Anterior cingulate cortex (tissue), 58 donors: ENCODE measurements around the gene SH3TC1.

ENCODE experiments used
- DNase-seq, 58 donors: peaks; one replicate each; lab custom pipeline; 2025; lab: John Stamatoyannopoulos, UW

The SH3TC1 gene

DNA sequence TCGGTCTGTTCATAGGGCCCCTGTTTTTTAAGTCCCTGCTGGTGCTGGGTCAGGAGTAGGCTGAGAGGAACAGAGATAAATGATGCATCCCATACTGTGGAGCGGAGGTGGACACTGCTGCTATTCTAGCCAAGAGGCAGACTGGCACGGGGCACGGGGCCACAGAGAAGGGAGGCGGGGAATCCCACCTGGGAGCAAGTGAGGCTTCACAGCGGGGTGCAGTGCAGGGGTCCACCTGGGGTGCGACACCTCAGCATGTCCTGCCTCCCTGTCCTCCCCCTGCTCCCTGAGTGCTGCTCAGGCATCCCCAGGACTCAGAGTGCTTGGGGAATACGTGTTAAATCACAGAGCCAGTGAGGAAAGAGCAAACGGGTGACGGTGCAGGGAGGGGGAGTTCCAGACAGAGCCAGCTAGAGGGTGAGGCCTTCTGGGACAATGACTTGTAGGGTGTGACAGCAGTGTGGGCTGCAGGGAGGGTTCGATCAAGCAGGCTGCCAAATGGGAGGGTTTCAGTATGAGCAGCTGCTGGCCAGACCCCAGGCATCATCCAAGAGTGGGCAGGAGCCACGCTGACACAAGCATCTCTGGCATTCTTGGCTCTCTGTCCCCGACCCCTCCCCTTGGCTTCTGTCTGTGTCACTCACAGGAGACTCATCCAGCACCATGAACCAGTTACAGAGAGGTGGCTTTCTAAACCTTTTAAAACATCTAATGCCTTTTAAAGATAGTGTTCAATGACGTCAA lies 56.8 kb downstream of the SH3TC1 start:
- no peak for DNase-seq

DNA sequence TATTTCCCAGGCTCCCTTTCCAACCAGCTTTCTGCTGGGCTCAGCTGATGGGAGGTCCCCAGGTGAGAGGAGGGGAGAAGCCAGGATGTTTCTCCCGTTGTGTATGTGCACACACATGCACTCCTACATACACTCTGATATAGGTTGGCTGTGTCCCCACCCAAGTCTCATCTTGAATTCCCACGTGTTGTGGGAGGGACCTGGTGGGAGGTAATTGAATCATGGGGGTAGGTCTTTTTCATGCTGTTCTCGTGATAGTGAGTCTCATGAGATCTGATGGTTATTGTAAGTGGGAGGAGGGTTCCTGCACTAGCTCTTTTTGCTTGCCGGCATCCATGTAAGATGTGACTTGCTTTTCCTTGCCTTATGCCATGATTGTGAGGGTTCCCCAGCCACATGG lies 58.8 kb downstream of the SH3TC1 start:
- DNase-seq: no peak

DNA sequence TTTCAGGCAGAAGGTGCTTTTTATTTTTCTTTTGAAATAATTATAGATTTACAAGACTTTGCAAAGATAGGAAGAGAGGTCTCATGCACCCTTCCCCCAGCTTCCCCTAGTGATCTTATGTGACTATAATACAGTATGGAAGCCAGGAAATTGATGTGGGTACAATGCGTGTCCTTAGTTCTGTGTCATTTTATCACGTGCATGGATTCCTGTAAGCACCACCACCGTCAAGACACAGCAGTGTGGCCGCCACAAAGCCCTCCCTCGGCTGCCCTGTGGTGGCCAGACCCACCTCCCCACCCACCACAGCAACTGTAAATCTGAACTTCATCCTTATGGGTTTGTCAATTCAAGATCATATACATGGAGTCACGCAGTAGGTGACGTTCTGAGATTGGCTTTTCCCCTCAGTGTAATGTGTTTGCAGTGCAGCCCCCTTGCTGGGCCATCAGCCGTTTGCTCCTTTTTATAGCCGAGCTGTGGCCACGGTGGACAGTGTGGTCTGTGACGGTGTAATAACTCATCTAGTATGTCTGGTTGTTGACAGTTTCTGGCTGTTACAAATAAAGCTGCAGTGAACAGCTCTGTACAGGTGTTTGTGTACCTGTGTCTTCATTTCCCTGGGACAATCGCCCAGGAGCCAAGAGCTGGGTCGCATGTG lies 59.6 kb downstream of the SH3TC1 start:
- DNase-seq: no peak

DNA sequence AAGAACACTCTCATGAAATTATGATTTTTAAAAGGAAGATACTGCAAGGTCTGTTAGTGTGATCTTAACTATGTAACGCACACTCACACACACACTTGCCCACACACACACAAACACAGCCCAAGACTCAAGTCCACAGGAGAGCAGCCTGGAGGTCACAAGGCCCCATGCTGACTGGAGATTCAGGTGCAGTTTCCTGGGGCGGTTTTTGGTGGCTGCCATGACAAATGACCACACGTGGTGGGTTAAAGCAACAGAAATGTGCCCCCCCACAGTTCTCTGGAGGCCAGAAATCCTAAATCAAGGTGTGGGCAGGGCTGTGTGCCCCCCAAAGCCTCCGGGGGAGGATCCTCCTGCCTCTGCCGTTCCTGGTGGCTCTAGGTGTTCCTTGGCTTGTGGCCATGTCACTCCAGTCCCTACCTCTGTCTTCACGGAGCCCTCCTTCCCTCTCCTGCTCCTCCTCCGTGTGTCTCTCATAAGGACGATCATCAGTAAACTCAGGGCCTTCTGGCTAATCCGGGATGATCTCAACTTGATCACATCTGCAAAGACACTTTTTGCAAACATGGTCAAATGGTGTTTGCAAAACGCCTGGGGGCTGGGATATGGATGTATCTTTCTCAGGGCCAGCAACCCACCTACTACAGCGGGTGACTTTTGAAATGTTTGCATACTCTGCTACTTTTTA lies 60.8 kb downstream of the SH3TC1 start:
- DNase-seq: no peak

DNA sequence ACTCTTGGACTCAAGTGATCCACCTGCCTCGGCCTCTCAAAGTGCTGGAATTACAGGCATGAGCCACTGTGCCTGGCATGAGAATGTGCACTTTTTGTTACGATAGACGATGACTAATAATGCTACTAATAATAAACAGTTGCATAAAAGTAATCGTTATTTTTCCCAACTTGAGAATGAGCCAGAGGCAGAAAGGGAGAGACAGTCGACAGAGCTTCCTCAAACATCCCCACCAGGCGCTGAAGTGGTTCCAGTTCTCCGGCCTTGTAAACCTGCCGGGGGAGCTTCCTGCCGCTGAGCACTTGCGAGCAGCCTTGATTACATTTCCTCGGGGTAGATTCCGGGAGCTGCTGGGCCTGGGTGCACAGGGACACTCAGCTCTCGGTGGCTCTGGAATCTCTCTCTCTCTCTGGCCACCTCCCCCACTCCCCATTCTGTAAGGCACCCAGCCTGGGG lies 61.6 kb downstream of the SH3TC1 start:
- DNase-seq: no peak

DNA sequence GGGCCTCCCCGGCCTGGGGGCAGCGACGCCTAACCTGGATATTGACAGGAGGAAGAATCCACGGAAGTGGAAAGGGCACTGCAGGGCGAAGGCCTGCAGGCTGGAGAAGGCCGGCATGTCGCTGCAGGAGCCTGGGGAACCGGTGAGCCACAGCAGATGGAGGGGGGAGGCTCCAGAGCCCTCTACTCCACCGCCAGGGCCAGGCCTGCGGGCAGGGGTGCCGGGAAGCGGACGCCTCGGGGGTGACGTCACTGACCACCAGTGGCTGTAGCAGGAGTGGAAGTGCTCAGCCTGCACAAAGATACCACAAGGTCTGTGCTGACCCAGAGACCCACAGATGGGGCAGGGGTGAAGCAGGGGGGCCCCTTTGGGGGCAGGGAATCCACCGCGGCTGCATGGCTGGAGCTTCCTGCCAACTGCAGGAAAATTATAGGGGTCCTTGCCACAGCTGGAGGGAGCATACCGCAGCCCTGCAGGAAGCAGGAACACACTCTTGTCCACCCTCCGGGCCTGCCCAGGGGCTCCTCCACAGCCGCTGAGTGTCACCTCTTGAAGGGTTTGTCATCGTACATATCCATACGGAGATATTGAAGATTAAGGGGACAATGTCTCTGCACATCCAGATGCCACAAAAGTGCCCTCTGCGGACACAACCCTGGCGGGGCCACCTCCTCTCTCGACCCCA lies 62.9 kb downstream of the SH3TC1 start:
- peak in 3 of 58 donors; percentile 19 to 35 (median 22) for DNase-seq

DNA sequence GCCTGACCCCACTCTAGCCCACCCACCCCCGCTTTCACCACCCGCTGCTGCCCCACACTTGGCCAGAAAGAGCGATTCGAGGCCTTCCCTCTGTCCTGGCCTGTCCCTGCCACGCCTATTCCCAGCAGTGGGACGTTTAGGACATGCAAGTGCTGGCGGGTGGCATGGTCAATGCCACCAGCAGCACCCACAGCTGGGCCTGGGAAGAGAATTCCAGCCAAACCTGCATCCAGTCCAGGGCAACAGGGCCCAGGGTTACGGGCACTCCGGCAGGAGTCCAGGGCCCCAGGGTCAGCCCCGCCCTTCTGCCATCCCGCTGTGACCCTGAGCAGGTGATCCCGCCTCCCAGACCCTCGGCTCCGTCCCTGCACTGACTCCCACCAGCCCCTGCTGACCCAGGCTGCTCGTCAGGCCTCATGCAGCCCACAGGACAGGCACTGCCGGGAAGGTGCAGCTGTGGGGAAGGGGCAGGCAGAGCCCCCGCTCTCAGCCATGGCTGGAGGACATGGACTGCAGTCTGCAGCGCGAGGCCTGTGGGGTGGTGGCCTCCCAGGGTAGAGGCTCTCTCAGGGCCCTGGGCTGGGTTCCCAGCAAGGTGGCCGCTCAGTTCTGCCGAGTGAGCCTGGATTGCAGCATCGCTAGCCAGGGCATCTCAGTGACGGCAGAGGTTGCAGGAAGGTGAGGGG lies 63.7 kb downstream of the SH3TC1 start:
- no peak for DNase-seq

DNA sequence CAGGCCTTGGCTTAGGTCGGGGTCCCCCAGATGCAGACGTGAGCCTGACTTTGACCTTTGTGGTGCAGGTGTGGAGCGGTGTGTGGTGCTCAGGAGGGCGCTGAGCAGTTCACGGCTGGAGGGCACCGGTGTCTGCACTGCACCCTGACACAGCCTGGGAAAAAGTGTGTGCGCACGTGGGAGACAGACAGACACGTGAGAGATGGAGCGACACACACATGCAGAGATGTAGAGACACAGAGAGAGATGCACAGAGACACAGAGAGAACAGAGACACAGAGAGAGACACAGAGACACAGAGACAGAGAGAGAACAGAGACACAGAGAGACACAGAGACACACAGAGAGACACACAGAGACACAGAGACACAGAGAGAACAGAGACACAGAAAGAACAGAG lies 64.3 kb downstream of the SH3TC1 start:
- DNase-seq: no peak

DNA sequence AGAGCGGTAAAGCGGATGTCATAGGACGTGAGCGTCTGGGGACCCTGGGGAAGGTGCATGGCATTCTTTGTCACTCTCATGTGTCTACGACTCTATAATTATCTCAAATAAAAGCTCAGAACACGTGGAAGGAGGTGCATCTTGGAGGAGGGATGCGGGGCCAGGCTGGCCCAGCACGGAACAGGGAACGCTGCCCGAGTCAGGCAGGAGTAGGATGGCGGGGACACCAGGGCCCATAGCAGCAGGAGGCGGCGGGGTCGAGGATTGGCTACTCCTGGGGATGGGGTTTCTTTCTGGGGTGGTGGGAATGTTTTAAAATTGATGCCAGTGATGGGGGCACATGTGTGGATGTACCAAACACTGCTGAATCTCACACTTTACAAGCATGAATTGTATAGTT lies 65.0 kb downstream of the SH3TC1 start:
- DNase-seq: no peak

DNA sequence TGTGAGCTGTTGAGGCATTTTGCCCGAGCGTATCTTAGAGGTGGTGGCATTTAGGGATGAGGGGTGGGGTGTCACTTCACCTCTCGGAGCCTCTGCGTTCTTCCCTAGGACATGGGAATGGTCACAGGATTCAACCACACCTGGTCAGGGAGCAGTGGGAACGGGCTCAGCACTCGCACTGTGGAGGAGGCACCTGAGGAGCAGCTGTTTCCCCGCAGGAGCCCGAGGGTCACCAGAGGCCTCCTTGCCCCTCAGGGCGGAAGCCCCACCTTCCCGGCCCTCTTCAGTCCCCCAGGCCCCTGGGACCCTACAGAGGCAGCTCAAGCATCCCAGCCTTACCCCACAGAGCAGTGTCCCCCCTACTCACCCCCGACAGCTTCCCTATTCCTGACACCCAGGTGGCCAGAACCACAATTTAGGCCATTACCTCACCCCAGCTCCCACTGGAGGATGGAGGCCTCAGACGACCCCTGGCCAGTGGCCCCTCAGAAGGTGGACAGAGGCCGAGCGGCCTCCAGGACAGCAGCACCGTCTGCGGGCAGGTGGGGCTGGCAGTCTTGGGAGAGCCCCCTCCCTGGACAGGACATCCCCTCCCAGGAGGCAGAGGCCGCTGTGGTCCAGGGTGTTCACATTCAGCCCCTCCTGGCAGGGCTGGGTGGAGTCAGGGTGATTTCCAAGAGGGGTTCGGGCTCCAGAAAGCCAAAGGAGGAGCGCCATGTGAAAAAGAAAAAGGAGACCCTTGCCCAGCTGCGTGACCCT lies 66.3 kb downstream of the SH3TC1 start:
- no peak for DNase-seq

DNA sequence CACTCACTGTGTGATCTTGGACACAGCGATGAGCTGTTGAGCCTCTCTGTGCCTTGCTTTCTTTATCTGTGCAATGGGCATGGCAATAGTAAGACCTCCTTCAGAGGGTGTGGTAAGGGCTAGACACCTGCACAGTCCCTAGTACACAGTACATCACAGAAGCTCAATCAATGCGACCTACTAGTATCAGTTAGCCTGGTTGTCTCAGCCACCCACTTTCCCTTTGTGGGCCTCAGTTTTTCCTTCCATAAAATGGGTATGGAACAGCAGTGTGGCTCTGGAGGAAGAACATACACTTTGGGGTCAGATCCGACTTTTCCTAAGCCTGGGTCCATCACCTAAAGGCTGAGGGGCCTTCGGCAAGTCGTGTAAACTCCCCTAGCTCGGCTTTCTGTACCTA lies 67.0 kb downstream of the SH3TC1 start:
- DNase-seq: no peak

DNA sequence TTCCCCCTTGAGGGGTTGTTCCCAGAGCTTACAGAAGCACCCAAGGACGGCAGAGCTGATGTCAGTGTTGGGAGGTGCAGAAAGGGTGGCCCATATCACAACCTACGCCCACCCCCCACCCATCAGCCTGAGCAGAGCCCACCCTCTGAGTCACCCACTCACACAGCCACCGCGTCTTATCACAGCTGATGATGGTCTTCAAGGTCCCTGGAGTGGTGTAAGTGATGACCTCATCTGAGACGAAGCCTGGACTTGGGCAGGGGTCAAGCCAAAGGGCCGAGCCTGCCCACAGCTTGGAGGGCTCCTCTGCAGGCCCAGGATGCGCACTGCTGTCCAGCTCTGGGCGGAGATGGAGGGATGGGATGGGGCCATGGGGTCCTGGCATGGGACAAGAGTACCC lies 67.4 kb downstream of the SH3TC1 start:
- DNase-seq: no peak

DNA sequence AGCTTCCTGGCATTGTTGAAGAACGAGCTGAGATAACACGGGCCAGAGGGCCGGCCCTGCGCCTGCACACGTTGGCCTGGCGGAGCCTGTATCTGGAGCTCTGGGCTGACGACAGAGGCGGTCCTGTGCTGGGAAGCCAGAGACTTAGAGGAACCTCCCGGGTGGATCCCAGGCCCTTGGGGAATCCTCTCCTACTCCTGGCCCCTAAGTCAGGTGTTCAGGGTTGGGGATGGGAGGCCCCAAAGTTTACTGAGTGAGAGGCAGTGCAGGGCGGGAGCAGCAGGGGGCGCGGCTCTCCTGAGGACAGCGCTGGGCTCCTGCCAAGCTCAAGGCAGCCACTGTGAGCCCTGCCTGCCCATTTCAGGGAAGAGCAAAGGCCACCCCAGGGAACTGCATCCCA lies 68.0 kb downstream of the SH3TC1 start:
- DNase-seq: no peak

DNA sequence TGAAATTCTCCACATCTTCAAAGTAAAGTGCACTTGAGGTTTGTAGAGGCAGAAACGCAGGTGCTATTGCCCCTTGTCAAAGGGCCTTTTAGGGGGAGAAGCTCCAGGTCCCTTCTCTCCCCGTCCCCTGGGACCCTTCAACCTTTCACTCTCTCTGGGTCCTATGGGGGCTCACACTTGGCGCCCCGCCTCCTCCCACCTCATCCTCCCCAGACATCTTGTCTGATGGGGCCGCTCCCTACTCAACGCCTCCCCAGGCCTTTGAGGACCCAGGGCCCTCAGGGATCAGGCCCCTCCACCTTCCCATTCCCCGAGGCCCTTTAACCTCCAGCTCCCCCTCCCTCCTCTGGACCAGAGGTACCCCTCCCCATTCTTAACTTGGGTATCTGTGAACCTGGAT lies 69.1 kb downstream of the SH3TC1 start:
- no peak for DNase-seq

DNA sequence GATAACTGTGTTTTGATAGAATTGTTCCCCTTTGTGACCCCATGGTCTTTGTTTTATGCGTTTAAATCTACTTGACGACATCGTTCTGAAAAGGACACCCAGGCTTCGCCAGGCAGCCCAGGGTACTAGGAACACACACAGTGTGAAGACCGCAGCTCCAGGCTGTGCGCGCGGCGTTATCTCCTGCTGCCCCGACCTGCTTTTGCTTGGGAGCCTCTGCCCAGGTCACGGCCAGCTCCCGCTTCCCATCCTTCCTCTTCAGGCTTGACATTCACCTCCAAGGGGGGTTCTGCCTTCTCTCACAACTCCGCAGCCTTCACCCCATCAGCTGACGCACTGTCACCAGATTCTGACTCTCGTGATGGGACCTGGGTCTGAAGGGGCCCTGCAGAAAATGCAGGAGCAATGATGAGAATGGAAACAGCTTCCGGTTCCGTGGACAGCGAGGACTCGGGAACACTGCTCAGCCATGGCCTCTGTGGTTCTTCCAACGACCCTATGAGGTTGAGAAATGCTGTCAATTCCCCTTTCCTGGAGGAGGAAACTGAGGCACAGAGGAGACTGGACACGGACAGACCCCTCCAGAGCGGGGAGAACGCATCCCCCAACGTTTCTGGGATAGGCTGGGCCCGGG lies 69.9 kb downstream of the SH3TC1 start:
- DNase-seq: no peak

DNA sequence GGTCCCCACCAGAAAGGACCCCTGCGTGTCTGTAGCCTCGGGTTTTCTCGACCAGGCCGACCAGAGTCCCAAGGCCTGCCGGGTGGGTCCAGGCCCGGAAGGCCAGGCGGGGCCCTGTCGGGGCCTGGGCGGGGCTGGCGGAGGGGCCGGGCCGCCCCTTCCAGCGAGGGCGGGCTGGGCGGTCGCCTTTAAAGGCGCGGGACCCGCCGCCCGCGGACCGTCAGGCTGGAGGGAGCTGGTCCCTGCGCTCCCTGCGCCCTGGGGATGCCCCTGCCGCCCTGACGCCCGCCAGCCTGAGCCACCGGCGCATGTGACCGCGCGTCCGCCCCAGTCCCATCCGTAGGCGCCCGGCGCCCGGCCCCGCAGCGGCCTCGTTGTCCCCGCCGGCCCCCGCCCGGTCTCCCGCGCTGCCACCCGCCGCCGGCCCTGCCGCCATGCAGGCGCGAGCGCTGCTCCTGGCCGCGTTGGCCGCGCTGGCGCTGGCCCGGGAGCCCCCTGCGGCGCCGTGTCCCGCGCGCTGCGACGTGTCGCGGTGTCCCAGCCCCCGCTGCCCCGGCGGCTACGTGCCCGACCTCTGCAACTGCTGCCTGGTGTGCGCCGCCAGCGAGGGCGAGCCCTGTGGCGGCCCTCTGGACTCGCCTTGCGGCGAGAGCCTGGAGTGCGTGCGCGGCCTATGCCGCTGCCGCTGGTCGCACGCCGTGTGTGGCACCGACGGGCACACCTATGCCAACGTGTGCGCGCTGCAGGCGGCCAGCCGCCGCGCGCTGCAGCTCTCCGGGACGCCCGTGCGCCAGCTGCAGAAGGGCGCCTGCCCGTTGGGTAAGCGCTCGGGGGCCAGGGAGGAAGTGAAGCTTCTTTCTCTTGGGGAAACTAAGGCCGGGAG lies 70.7 kb downstream of the SH3TC1 start, which contains the start of gene HTRA3:
Gene HTRA3 (plus strand): TSS at position 220 of the 883 bp plus-strand sequence. CDS start 215 bp downstream, at position 435.
- no peak for DNase-seq

DNA sequence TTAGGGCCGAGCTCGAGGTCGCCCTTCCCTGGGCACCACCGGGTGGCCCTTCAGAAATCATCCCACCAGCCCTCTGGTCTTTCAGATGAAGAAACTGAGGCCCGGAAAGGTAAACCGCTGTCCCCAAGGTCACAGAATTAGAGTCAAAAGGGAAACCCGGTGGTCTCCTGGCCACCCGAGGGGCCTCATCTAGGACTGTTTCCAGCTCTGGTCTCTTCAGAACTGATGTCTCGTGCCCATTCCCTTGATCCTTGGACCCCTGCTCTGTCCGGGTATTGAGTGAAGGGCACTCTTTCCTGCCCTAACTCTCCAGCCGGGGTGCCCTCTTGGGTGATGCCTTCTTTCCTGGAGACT lies 71.3 kb downstream of the SH3TC1 start:
- DNase-seq: no peak
